ENCODE data around the gene DZIP1.

The DZIP1 gene

GRCh38 chr13:95552208-95552538, 92.3 kb downstream of the DZIP1 start:
- no peak for DNase-seq (ENCODE audit: low read depth in 2 of 2, low spot score in 1 of 2)

GRCh38 chr13:95547531-95548167, 96.9 kb downstream of the DZIP1 start:
- DNase-seq (ENCODE audit: low read depth in 2 of 2, low spot score in 1 of 2), result no peak

- no peak for DNase-seq (ENCODE audit: low read depth in 2 of 2, low spot score in 1 of 2)
These were observed 97.6 kb downstream of the DZIP1 start for GRCh38 chr13:95546919-95547318.

- DNase-seq (ENCODE audit: low read depth in 2 of 2, low spot score in 1 of 2), result no peak
These were observed 100.2 kb downstream of the DZIP1 start for GRCh38 chr13:95544293-95544692.

GRCh38 chr13:95541911-95542474, 102.5 kb downstream of the DZIP1 start:
- no peak for DNase-seq (ENCODE audit: low read depth in 2 of 2, low spot score in 1 of 2)

GRCh38 chr13:95541308-95541707, 103.2 kb downstream of the DZIP1 start:
- no peak for DNase-seq (ENCODE audit: low read depth in 2 of 2, low spot score in 1 of 2)

GRCh38 chr13:95540888-95541287, 103.6 kb downstream of the DZIP1 start:
- DNase-seq (ENCODE audit: low read depth in 2 of 2, low spot score in 1 of 2), result no peak

GRCh38 chr13:95536632-95537241, 107.8 kb downstream of the DZIP1 start:
- no peak for DNase-seq (ENCODE audit: low read depth in 2 of 2, low spot score in 1 of 2)

- DNase-seq (ENCODE audit: low read depth in 2 of 2, low spot score in 1 of 2), result no peak
These were observed 109.3 kb downstream of the DZIP1 start for GRCh38 chr13:95535243-95535642.

- DNase-seq (ENCODE audit: low read depth in 2 of 2, low spot score in 1 of 2), result no peak
These were observed 110.9 kb downstream of the DZIP1 start for GRCh38 chr13:95533545-95534160.

GRCh38 chr13:95530178-95530577, 114.3 kb downstream of the DZIP1 start:
- no peak for DNase-seq (ENCODE audit: low read depth in 2 of 2, low spot score in 1 of 2)
